CD4-positive, alpha-beta T cell (primary cell): ENCODE data around the gene NFKB1. TPM values are rescaled to one million over a fixed set of nuclear protein-coding genes. Genes with fewer than 3 reads are reported as not detected.
A peak's percentile ranks its signal among the peaks of the same experiment; 100 is the strongest.

Experiments
- ATAC-seq: fragments of 200-7000 bp; cut with Tn5 transposase; one replicate; pipeline ENCODE4 v1.10.0; 2022; ENCODE audit warnings: mild to moderate bottlenecking; ENCODE audit not compliant: poor library complexity
- CTCF ChIA-PET: fragments of 350-600 bp; sonication (Branson Sonifier 250); formaldehyde crosslinking; loops from one replicate; lab custom pipeline; 2021; ENCODE audit warnings: antibody characterized with exemption, inconsistent platforms; lab: Charles Lee
- POLR2A ChIA-PET: fragments of 350-600 bp; sonication (Branson Sonifier 250); formaldehyde crosslinking; loops from one replicate; lab custom pipeline; 2021; ENCODE audit warnings: antibody characterized with exemption, inconsistent platforms; lab: Charles Lee
- DNase-seq, 14 experiments: peaks; one replicate each; pipeline ENCODE4 v3.0.0-alpha.2; 2013 to 2020; ENCODE audit warnings: mixed read lengths in 2 of 14
- H3K27ac ChIP-seq, 2 donors: one replicate each; pipeline versions ENCODE4 v1.5.1 to v1.7.0; 2013; ENCODE audit warnings: low read length in 2 of 2, low read depth in 1 of 2, mild to moderate bottlenecking in 1 of 2
- H3K27me3 ChIP-seq, 2 experiments: 1 replicate in 1 of 2; 2 replicates in 1 of 2; pipeline versions ENCODE4 v1.6.1 to v1.7.0; 2013; ENCODE audit warnings: low read length in 2 of 2, control low read depth in 1 of 2, mild to moderate bottlenecking in 1 of 2, moderate library complexity in 1 of 2; ENCODE audit not compliant: insufficient read depth in 2 of 2, control insufficient read depth in 1 of 2
- H3K36me3 ChIP-seq: one replicate; pipeline ENCODE4 v1.6.1; 2013; ENCODE audit warnings: low read length, control low read depth; ENCODE audit not compliant: insufficient read depth
- H3K4me1 ChIP-seq: one replicate; pipeline ENCODE4 v1.6.1; 2013; ENCODE audit warnings: low read length, control low read depth; ENCODE audit not compliant: insufficient read depth
- H3K4me3 ChIP-seq: one replicate; pipeline ENCODE4 v1.5.1; 2013; ENCODE audit warnings: mild to moderate bottlenecking, low read length, moderate library complexity
- H3K9me3 ChIP-seq, 2 experiments: 1 replicate in 1 of 2; 2 replicates in 1 of 2; pipeline versions ENCODE4 v1.6.1 to v1.7.0; 2013; ENCODE audit warnings: low read length in 2 of 2, mild to moderate bottlenecking in 2 of 2, control low read depth in 1 of 2, moderate library complexity in 1 of 2; ENCODE audit not compliant: control insufficient read depth in 1 of 2, insufficient read depth in 1 of 2
- H3K27ac Mint-ChIP-seq: one replicate; pipeline ENCODE4 v1.8.0; 2020; ENCODE audit warnings: mixed read lengths
- H3K27me3 Mint-ChIP-seq: one replicate; pipeline ENCODE4 v1.8.0; 2021; ENCODE audit warnings: mixed read lengths
- H3K36me3 Mint-ChIP-seq: one replicate; pipeline ENCODE4 v1.8.0; 2021; ENCODE audit warnings: low read depth, mixed read lengths
- H3K4me1 Mint-ChIP-seq: one replicate; pipeline ENCODE4 v1.8.0; 2021; ENCODE audit warnings: low read depth, mixed read lengths
- H3K4me3 Mint-ChIP-seq: one replicate; pipeline ENCODE4 v1.8.0; 2020; ENCODE audit warnings: mild to moderate bottlenecking, mixed read lengths
- H3K9me3 Mint-ChIP-seq: one replicate; pipeline ENCODE4 v1.8.0; 2020; ENCODE audit warnings: mixed read lengths
- intact Hi-C, 2 experiments: fragments of 100-400 bp; cut with DNase I in 1 of 2; cut with micrococcal nuclease in 1 of 2; formaldehyde crosslinking; loops; one replicate each; pipeline versions ENCODE4 v1.15.1 to v1.9.0; 2023 to 2025; cut with DNase I, micrococcal nuclease
- total RNA-seq, 174 experiments: library from RNA in 2 of 174; stranded (reverse) in 2 of 174; gene quantifications; one replicate each; pipeline ENCODE4 v1.2.3 and lab custom pipeline; 2021 to 2026
- TF ChIP-seq, protein P1 (sequence below): fragments of 200-600 bp; IDR thresholded peaks from one replicate; pipeline ENCODE4 v1.8.0; 2022; ENCODE audit warnings: antibody characterized with exemption, mild to moderate bottlenecking

The NFKB1 gene
- total RNA-seq, 2 experiments from 2014 or later = 134 TPM

DNA sequence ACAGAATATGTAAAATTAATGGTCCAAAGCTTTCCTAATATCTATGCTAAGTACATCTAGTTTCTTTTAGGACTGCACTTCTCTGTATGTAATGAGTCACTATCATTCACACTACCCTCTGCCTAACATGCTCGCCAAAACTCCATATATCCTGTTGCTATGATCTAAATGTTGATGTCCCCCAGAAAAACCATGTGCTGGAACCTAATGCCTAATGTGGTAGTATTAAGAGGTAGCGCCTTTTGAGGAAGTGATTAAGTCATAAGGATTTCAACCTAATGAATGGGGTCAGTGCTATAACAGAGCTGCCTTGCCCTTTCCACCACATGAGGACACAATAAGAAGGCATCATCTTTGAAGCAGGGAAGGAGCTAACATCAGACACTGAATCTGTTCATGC lies 34.9 kb upstream of the NFKB1 start:
- Histone ChIP-seq H3K27ac (no peak overlapping the region), H3K27me3 (no peaks in the 10 kb centered on the region), H3K4me3 (no peak overlapping the region), H3K9me3 (peaks cover 0 to 11% of the 10 kb centered on the region in 2 experiments), H3K4me1 (no peaks in the 10 kb centered on the region), H3K36me3 (no peaks in the 10 kb centered on the region)
- intact Hi-C loops = no loop called here
- ChIA-PET CTCF (no interaction called here), POLR2A (no interaction called here)
- ATAC-seq (no peak), DNase-seq (peak in 1 of 14 experiments; percentile 2)
- Mint-ChIP-seq H3K27ac (no peak overlapping the region), H3K4me3 (no peak overlapping the region), H3K9me3 (peaks cover 8% of the 10 kb centered on the region), H3K4me1 (peaks cover 36% of the 10 kb centered on the region), H3K27me3 (no peaks in the 10 kb centered on the region), H3K36me3 (no peaks in the 10 kb centered on the region)
- TF ChIP-seq, protein P1, sequence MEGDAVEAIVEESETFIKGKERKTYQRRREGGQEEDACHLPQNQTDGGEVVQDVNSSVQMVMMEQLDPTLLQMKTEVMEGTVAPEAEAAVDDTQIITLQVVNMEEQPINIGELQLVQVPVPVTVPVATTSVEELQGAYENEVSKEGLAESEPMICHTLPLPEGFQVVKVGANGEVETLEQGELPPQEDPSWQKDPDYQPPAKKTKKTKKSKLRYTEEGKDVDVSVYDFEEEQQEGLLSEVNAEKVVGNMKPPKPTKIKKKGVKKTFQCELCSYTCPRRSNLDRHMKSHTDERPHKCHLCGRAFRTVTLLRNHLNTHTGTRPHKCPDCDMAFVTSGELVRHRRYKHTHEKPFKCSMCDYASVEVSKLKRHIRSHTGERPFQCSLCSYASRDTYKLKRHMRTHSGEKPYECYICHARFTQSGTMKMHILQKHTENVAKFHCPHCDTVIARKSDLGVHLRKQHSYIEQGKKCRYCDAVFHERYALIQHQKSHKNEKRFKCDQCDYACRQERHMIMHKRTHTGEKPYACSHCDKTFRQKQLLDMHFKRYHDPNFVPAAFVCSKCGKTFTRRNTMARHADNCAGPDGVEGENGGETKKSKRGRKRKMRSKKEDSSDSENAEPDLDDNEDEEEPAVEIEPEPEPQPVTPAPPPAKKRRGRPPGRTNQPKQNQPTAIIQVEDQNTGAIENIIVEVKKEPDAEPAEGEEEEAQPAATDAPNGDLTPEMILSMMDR = no peak

DNA sequence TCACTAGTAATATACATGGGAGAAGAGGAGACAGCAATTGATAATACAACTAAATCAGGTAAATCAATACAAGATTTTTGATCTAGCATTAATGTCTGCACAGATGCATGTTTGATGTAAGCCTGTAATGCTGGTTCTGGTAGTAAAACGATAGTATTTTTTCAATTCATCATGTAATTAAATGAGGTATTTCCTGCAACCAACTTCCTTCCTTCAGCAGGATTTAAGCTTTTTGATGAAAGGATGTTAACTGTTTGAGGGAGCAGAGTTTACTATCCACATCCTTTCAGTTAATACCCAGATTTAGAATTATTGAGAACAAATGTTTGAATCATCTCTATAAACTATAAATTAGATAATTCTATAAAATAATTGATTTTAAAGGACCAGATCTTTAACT lies 31.4 kb upstream of the NFKB1 start:
- H3K4me3 Mint-ChIP-seq = peak overlapping the region; percentile 3
- POLR2A ChIA-PET = interaction anchor here (1.0 to 1.3 kb wide), 5 partner anchors 30 to 607 kb away, joined by 3 to 4 read pairs (median 4); no protein-coding TSS in a partner anchor
- Histone ChIP-seq H3K27me3 (no peaks in the 10 kb centered on the region), H3K4me1 (no peaks in the 10 kb centered on the region), H3K36me3 (no peaks in the 10 kb centered on the region), H3K9me3 (no peaks in the 10 kb centered on the region), H3K4me3 (no peak overlapping the region), H3K27ac (no peak overlapping the region)
- DNase-seq = peak in 2 of 14 experiments; percentile 5 to 44
- TF ChIP-seq, protein P1 = no peak
- no peaks in the 10 kb centered on the region for H3K27me3 Mint-ChIP-seq
- peak; percentile 62 for ATAC-seq
- intact Hi-C loops = loop anchor here in 1 of 2 experiments (2.0 kb wide), 1 partner anchor 65 kb away; no protein-coding TSS in a partner anchor
- H3K4me1 Mint-ChIP-seq = peaks cover 39% of the 10 kb centered on the region
- no peaks in the 10 kb centered on the region for H3K36me3 Mint-ChIP-seq
- peak overlapping the region; percentile 4 for H3K27ac Mint-ChIP-seq
- CTCF ChIA-PET = no interaction called here
- no peaks in the 10 kb centered on the region for H3K9me3 Mint-ChIP-seq

DNA sequence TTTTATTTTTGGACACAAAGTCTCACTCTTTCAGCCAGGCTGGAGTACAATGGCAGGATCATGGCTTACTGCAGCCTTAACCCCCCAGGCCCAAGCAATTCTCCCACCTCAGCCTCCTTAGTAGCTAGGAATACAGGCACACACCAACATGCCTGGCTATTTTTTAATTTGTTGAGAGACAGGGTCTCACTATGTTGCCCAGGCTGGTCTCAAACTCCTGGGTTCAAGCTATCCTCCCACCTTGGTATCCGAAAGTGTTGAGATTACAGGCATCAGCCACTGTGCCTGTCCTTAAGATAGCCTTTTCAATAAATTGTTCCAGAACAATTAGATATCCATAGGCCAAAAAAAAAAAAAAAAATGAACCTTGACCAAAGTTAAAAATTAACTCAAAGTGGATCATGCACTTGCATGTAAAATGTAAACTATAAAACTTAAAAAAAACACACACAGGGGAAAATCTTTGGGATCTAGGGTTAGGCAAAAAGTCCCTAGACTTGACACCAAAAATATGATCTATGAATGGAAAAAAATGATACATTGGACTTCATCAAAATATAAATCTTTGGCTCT lies 28.6 kb upstream of the NFKB1 start:
- Mint-ChIP-seq H3K4me3 (no peak overlapping the region), H3K27ac (no peak overlapping the region), H3K36me3 (no peaks in the 10 kb centered on the region), H3K27me3 (no peaks in the 10 kb centered on the region), H3K4me1 (peaks cover 26% of the 10 kb centered on the region), H3K9me3 (peaks cover 3% of the 10 kb centered on the region)
- DNase-seq = no peak
- no peaks in the 10 kb centered on the region for H3K36me3 ChIP-seq
- TF ChIP-seq, protein P1 = no peak
- no peak for ATAC-seq
- CTCF ChIA-PET = no interaction called here
- H3K4me3 ChIP-seq = no peak overlapping the region
- peaks cover 0 to 3% of the 10 kb centered on the region in 2 experiments for H3K9me3 ChIP-seq
- H3K27me3 ChIP-seq = no peaks in the 10 kb centered on the region
- POLR2A ChIA-PET = no interaction called here
- intact Hi-C loops = no loop called here
- no peak overlapping the region for H3K27ac ChIP-seq
- H3K4me1 ChIP-seq = no peaks in the 10 kb centered on the region
